ENCODE results near the gene RXFP2.

The RXFP2 gene, protein sequence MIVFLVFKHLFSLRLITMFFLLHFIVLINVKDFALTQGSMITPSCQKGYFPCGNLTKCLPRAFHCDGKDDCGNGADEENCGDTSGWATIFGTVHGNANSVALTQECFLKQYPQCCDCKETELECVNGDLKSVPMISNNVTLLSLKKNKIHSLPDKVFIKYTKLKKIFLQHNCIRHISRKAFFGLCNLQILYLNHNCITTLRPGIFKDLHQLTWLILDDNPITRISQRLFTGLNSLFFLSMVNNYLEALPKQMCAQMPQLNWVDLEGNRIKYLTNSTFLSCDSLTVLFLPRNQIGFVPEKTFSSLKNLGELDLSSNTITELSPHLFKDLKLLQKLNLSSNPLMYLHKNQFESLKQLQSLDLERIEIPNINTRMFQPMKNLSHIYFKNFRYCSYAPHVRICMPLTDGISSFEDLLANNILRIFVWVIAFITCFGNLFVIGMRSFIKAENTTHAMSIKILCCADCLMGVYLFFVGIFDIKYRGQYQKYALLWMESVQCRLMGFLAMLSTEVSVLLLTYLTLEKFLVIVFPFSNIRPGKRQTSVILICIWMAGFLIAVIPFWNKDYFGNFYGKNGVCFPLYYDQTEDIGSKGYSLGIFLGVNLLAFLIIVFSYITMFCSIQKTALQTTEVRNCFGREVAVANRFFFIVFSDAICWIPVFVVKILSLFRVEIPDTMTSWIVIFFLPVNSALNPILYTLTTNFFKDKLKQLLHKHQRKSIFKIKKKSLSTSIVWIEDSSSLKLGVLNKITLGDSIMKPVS

DNA sequence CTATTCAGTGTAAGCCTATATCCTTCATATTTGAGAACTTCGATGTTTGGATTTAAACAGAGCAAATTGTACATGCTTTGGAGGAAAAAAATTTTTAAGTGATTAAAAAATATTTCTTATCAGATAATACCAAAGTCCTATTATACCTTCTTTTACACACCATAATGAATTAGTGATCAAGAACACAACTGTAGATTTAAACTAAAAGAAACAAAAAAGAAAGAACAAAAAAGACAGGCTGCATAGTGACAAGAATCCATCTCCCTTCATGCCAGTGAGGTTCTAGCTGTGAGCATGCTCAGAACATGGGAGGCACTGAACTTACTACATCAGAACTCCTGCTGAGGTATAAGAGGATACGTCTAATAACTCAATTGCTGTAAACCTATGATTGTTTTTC lies at the start of gene RXFP2:
Gene RXFP2, plus strand, starts transcription at position 301 of the 400 bp plus-strand sequence. Its CDS starts 87 bp downstream, at position 388.
- DNase-seq (ENCODE audit: low spot score): no peak

- DNase-seq (ENCODE audit: low spot score): no peak
Observed at GRCh38 chr13:31697290-31697689, 42.0 kb upstream of the RXFP2 start.

DNA sequence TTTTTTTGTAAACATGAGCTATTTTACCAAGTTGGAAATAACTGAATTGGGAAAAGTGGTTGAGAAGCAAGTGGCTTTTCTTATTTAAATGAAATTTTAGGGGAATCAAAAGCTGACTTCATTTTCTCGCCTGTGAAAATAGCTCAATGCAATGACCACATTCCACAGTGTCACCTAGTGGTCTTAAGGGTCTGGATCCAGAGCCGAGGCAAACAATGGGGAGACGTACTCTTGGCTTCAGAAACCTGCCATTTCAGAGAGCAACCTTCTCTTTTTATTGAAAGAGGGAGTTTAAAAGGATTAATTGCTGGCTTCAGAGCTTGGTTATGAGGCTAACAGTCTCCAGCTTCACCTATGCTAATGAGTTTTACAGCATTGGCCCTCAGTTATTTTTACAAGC lies 39.7 kb upstream of the RXFP2 start:
- no peak for DNase-seq (ENCODE audit: low spot score)

DNA sequence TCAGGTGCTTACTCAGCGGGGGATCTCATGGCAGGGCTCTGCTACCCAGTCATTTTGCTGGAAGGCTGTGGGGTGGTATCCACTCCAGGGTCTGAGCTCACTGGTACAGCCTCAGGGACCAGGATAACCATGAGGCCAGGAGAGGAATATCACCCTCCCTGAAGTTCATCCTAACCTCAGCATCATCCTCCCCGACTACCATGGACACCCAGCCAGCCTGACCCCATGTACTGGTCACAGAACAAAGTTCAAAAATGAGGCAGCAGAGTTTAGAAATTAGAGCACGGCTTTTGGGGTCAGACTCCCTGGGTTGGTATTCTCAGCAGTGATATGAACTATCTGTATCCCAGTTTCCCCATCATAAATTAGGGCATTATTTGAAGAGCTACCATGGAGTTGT lies 35.5 kb upstream of the RXFP2 start:
- DNase-seq (ENCODE audit: low spot score): no peak

- DNase-seq (ENCODE audit: low spot score): no peak
Observed at GRCh38 chr13:31706105-31706504, 33.2 kb upstream of the RXFP2 start.

GRCh38 chr13:31717583-31717982 lies 21.7 kb upstream of the RXFP2 start:
- no peak for DNase-seq (ENCODE audit: low spot score)

DNA sequence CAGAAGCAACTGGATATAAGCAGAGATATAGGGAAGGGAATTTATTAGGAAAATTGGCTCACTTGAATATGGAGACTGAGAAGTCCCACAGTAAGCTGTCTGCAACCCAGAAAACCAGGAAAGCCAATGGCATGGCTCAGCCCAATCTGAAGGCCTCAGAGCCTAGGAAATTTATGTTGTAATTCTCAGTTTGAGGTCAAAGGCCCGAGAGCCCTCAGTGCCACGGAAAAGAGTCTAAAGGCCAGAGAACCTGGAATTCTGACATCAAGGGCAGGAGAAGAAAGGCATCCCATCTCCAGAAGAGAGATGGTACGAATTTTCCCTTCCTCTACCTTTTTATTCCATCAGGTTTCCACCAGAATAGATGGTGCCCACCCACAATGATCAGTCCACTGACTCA lies 20.1 kb upstream of the RXFP2 start:
- DNase-seq (ENCODE audit: low spot score): no peak

DNA sequence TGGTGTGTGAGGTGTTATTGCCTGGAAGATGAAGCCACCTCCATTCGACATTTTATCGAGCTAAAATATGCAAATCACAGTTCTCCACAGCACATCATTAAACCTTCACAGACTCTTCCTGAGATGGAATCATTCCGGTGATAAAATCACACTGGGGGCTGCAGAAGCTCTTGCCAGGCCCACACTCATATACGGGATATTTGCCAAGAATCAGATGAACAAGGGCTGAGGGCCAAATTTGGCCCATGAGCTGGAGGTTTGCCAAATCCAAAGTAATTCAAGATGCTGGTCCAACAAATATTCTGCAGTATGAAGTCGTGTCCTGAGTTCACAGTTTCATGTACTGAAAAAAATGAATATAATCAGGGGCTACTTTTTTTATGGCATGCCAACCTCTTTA lies 16.7 kb upstream of the RXFP2 start:
- DNase-seq (ENCODE audit: low spot score): no peak

DNA sequence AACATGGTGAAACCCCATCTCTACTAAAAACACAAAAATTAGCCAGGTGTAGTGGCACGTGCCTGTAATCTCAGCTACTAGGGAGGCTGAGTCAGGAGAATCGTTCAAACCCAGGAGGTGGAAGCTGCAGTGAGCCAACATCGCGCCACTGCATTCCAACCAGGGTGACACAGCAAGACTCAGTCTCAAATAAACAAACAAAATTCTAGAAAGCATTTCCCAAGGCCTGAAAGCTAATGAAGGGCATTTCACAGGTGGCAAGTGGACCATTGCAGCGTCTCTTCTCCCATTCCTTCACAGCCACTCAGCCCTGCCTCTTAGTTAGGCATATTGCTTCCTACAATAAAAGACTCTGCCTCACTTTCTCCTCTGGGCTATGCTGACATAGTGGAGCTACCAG lies 13.5 kb upstream of the RXFP2 start:
- no peak for DNase-seq (ENCODE audit: low spot score)

GRCh38 chr13:31731921-31732320 lies 7.4 kb upstream of the RXFP2 start:
- DNase-seq (ENCODE audit: low spot score): no peak

- DNase-seq (ENCODE audit: low spot score): no peak
Observed at GRCh38 chr13:31733066-31733465, 6.3 kb upstream of the RXFP2 start.

DNA sequence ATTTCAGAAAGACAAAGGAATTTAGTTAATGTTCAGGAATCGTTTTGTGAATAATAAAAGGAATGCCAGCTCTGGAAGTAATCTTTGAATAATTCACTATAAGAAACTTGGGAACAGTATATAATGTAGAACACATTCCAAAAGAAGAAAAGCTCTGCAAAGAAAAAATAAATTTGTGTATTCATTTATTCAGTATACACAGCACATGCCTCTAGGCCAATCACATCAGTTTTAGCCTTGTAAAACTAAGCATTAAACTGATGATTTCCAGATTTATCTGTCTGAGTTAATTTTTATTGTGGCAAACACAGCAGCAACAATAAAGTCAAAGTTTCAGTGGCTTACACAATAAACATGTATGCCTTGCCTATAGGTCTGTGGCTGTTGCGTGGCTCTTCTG lies 5.7 kb upstream of the RXFP2 start:
- no peak for DNase-seq (ENCODE audit: low spot score)

GRCh38 chr13:31742097-31742734 lies 2.9 kb downstream of the RXFP2 start:
- DNase-seq (ENCODE audit: low spot score): peak; percentile 80

GRCh38 chr13:31747291-31747690 lies 8.0 kb downstream of the RXFP2 start:
- DNase-seq (ENCODE audit: low spot score): no peak

GRCh38 chr13:31747966-31748365 lies 8.6 kb downstream of the RXFP2 start:
- DNase-seq (ENCODE audit: low spot score): no peak

GRCh38 chr13:31749929-31750328 lies 10.6 kb downstream of the RXFP2 start:
- DNase-seq (ENCODE audit: low spot score): no peak

GRCh38 chr13:31755211-31755610 lies 15.9 kb downstream of the RXFP2 start:
- no peak for DNase-seq (ENCODE audit: low spot score)

GRCh38 chr13:31755803-31756212 lies 16.5 kb downstream of the RXFP2 start:
- no peak for DNase-seq (ENCODE audit: low spot score)

DNA sequence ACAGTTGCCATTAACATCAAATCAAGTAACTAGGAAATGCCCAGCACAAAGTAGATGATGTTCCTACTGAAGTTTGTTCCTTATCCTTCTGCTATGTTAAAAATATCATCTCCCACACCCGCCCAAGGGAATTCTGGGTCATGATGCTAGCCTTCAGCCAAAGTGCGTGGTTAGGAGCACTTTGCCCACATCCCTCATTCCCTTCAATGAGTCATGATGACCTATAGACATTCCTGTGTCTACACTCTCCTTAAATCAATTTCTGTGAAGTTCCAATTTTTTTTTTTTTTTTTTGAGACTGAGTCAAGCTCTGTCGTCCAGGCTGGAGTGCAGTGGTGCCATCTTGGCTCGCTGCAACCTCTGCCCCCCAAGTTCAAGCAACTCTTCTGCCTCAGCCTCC lies 17.0 kb downstream of the RXFP2 start:
- DNase-seq (ENCODE audit: low spot score): no peak

DNA sequence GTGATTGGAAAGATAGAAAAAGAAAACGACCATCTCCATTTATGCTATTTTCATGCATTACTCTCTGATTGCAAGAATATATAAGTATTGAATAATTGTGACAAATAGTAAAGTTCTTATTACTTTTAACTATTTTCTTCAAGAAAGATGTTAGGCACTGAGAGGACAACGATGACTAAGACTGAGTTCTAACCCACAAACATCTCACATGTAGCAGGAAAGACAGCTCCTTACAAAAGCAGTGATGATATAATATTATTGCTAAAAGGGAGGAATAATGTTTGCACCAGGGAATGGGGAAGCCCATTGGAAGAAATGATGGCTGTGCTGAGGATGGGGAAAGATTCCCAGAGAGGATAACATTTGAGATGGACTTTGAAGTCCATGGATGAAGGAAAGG lies 22.6 kb downstream of the RXFP2 start:
- no peak for DNase-seq (ENCODE audit: low spot score)

- DNase-seq (ENCODE audit: low spot score): no peak
Observed at GRCh38 chr13:31764556-31764955, 25.2 kb downstream of the RXFP2 start.

DNA sequence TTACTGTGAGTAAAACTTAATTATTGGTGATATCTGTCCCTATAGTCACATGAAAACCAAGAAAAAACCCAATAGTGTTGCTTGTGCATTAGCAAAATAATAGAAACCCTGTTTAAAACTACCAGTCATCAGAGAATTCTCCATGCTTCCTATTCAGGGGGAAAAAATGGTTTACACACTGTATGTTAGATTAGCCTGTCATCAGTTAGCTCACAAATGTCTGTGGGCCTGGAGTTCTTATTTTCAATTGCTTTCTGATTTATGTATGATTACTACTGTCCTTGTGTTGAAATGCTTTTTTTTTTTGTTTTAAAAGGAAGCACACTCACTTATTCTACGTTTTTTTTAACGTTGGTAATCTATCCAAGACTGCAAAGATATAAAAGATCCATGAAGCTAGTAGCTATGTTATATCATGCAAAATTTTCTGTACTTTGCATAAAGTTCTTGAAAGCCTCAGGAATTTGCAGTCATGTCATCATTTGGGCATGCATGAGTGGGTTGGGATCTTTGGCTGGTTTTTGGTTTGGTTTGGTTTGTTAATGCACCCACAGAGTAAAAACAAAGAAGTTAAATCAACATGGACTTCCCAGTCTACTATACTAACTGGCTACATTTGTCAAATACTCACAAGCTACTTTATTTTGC lies 25.9 kb downstream of the RXFP2 start:
- no peak for DNase-seq (ENCODE audit: low spot score)
